ENCODE data around the gene TMEM18. TPM values are rescaled to one million over a fixed set of nuclear protein-coding genes. Genes with fewer than 3 reads are reported as not detected.

TMEM18 gene
- total and polyA plus RNA-seq, 9 of the 15 experiments (the other 6 are each of a cell fraction or from before 2014, with no cell fraction given) = 12.8 to 55.9 (median 21.8) TPM

- no peak for DNase-seq (ENCODE audit: extremely low read depth in 1 of 4, low spot score in 3 of 4)
- Histone ChIP-seq H3K9me1 (ENCODE audit: control insufficient read depth, insufficient read depth, low read length) (no peaks in the 10 kb centered on the region), H4K20me1 (replicated peaks; ENCODE audit: control insufficient read depth, insufficient read depth, low read length) (no peaks in the 10 kb centered on the region; the same call in 1 of the 2 replicates), H3K79me2 (ENCODE audit: control insufficient read depth, insufficient read depth, low read length) (no peaks in the 10 kb centered on the region), H3K9ac (ENCODE audit: insufficient read depth in 1 of 2, low read depth in 2 of 2, low read length in 2 of 2) (no peak overlapping the region), H3K36me3 (ENCODE audit: control insufficient read depth, insufficient read depth, low read length) (no peaks in the 10 kb centered on the region), H3K27ac (ENCODE audit: extremely low read depth, low read depth, low read length) (no peak overlapping the region), H3K4me2 (ENCODE audit: insufficient read depth, low read length) (no peak overlapping the region), H2AFZ (ENCODE audit: low read depth, low read length) (no peak overlapping the region), H3K9me3 (replicated peaks; ENCODE audit: control insufficient read depth, insufficient read depth, low read depth, low read length) (no peaks in the 10 kb centered on the region), H3K4me3 (no peak overlapping the region), H3K27me3 (ENCODE audit: control insufficient read depth in 2 of 2, insufficient read depth in 2 of 2, low read length in 2 of 2) (peaks cover 4 to 46% of the 10 kb centered on the region in 2 experiments; a peak in 4 of 5 replicates), H3K4me1 (replicated peaks in 1 of 2; ENCODE audit: control insufficient read depth in 2 of 2, insufficient read depth in 2 of 2, low read length in 2 of 2) (peaks cover 0 to 10% of the 10 kb centered on the region in 2 experiments; a peak in 2 of 5 replicates)
- no TSS peak for BruUV-seq (replicated peaks)
- ChIA-PET POLR2A (no interaction called here), CTCF (ENCODE audit: low intra/inter-chr PET ratio) (no interaction called here)
- intact Hi-C loops (cut with micrococcal nuclease) (no loop called here), in situ Hi-C loops (cut with MboI) (no loop called here)
- no peak for FAIRE-seq
- TF ChIP-seq WHSC1 (IDR thresholded peaks at IDR 0.05; ENCODE audit: low read length) (no peak), SPI1 (IDR thresholded peaks at IDR 0.05; ENCODE audit: borderline replicate concordance, low read depth, low read length) (no peak), KLF10 (CRISPR knock-in tag; IDR thresholded peaks at IDR 0.05) (no peak), RBFOX2 (IDR thresholded peaks at IDR 0.05; ENCODE audit: low read depth, low read length) (no peak), ZNF239 (CRISPR knock-in tag; IDR thresholded peaks at IDR 0.05) (no peak), MAX (CRISPR knock-in tag; IDR thresholded peaks at IDR 0.05) (no peak), NR2F6 (CRISPR knock-in tag; IDR thresholded peaks at IDR 0.05) (no peak), KLF16 (IDR thresholded peaks at IDR 0.05) (no peak), TOE1 (IDR thresholded peaks at IDR 0.05; ENCODE audit: borderline replicate concordance) (no peak), TOE1 (CRISPR knock-in tag; IDR thresholded peaks at IDR 0.05; ENCODE audit: borderline replicate concordance, low read depth) (no peak), HOXB6 (CRISPR knock-in tag; IDR thresholded peaks at IDR 0.05; ENCODE audit: borderline replicate concordance) (no peak), STAT6 (CRISPR knock-in tag; IDR thresholded peaks at IDR 0.05) (no peak), ZBTB2 (IDR thresholded peaks at IDR 0.05) (no peak), CHCHD3 (CRISPR knock-in tag; IDR thresholded peaks at IDR 0.05) (no peak), E2F6 (IDR thresholded peaks at IDR 0.05; ENCODE audit: borderline replicate concordance in 1 of 2, extremely low read depth in 1 of 2, insufficient read depth in 1 of 2, insufficient read length in 1 of 2, low read depth in 1 of 2, low read length in 1 of 2, poor library complexity in 1 of 2, severe bottlenecking in 1 of 2) (no peak), ZNF12 (CRISPR knock-in tag; IDR thresholded peaks at IDR 0.05) (no peak), ZNF584 (CRISPR knock-in tag; IDR thresholded peaks at IDR 0.05; ENCODE audit: low read depth) (no peak)
- ATAC-seq = no peak
These were observed 44.7 kb downstream of the TMEM18 start for GRCh38 chr2:632471-632870.

Data from K562 (cell line).